NCI-H748 treated with DMSO at 0.1 percent for 48 hours (cell line): ENCODE data around the gene PDE1C.

Experiments used
- DNase-seq: peaks from one replicate; lab custom pipeline; 2025; lab: John Stamatoyannopoulos, UW

PDE1C gene

DNA sequence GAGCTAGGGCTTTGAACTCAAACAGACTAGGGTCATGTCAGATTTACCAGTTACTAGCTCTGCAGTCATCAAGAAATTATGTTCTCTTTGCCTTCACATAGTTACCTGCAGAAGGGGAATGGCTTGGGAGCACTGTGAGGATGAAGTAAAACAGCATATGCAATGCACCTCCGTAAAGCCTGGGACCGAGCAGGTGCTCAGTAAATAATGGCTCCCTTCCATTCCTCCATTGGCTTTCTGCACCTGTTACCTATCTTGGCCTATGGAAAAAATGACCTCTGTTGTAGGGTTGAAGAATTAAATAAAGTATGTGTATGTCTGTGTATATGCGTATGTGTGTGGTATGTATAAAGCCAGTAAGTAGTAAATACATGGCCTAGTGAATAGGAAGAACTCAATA, 78.8 kb downstream of the PDE1C start:
- no peak for DNase-seq

DNA sequence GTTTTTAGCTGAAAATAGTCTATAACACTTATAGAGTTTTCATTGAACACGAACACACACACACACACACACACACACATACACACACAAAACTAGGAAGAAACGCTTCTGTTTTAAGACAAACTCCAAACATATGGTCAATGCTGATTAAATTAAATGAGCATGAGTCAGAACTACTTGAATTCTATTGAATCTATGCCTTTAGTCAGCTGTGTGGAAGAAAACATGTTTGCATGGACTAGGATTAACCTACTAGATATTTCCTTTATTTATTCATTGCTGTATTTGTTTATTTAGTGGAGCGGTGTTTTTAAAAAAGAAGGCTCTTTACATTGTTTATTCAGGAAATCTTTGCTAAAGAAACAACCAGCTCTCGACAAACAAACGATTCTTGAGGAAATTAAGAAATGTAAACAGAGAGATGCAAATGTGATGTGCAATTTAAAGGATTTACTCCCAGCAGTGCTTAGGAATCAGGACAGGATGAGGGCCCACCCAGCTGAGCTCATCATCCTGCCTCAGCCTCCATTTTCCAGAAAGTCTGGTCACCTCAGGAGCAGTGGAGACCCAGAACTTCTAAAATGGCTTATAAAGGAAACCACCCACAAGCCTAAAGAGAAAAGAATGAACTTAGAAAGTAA, 83.2 kb downstream of the PDE1C start:
- no peak for DNase-seq

DNA sequence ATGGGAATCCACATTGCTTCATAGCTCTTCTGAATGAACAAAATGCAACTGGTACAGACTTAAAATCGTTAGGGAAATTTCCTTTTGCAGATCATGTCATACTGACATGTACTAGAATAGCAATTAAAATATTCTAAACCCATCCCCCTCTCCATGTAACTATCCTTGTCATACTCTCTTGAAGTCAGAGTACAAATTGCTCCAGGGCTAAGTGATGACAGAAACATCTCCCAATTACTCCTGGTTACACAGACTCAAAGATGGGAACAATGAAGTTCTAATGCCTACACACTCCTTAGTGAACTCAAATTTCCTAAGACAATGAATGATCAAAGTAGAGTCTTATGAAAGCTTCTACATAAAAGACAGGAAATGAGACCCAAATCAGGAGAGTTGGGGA, 87.2 kb downstream of the PDE1C start:
- DNase-seq = no peak

DNA sequence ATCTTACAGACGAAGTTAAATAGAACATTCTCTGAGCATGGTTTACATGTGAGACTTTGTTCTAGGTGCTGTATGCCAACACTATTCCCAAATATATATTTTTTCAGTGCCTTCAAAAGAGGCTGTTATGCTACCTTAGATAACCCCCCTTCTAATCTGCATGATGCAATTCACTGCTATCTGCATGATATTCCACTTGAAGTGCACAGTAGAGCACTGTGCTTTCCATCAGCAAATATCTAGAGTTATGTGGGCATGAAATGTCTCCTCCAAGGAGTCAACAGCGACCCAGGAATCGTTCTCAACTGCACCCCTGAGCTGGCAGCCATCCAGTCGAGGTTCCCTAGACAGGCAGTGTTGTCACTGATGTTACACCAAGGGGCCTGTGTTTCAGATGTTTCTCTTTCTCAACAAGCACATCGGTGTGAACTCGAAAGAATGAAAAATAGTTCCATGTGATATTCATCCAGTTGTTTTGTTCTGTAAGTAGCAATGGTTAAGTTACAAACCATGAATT, 88.3 kb downstream of the PDE1C start:
- DNase-seq = no peak

DNA sequence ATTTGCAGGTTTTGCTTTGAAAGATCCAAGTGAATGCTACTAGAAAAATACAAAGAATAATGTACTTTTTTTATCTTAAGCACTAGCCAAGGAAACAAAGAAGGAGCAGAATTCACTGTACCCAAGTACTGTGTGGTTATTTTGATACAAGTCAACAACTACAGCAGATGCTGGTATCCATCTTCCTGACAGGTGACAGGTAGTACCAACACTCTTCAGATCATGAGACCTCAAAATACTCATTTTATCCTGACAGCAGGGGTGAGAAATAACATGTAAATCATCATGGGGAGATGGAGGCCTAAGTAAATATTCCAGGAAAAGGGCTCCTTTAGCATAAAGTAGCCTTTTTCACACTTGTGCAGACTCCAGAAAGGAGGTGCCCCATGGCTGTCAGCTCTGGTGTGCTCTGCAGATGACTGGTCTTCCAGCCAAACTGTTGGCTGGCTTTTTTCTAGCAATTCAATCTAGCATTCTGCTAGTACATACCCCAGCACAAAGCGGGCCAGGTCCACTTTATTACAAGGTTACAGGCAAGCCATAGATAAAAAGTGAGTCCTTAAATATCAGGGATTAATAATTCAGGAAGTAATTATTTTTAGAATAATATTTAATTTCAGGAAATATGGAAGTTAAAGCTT, 90.4 kb downstream of the PDE1C start:
- no peak for DNase-seq

DNA sequence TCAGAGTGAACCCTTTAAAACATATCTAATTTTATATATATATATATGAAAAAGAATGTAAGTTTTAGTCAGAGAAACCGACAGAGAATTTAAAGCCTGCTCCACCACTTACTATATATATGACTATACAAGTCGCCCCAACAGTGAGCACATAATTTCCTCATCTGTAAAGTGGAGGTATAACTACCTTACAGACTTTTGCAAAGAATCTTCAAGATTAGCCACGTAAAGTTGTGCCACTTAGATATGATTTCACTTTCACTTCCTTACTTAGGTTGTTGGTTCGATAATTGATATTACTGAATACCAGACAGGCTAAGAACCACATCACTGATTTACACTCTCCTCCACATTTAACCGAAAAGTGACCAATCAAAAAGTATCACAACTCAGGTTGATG, 94.7 kb downstream of the PDE1C start:
- DNase-seq = no peak

DNA sequence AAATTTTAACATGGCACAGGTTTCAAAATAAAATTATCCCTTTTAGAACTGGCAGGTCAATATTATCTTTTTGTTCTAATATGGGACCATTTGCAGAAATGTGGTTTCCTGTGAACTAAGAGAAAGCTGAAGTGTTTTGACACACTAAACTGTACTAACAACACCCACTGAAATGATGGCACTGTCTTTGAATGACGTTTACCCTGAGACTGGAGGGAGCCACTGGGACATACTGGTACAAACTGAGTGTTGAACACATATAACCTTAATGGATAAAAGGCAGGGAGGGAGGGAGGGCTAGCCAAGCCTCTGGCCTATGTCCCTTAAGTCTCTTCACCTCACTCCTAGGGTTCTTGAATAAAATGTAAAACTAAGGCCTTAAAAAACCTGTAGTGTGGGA, 95.9 kb downstream of the PDE1C start:
- DNase-seq = no peak

DNA sequence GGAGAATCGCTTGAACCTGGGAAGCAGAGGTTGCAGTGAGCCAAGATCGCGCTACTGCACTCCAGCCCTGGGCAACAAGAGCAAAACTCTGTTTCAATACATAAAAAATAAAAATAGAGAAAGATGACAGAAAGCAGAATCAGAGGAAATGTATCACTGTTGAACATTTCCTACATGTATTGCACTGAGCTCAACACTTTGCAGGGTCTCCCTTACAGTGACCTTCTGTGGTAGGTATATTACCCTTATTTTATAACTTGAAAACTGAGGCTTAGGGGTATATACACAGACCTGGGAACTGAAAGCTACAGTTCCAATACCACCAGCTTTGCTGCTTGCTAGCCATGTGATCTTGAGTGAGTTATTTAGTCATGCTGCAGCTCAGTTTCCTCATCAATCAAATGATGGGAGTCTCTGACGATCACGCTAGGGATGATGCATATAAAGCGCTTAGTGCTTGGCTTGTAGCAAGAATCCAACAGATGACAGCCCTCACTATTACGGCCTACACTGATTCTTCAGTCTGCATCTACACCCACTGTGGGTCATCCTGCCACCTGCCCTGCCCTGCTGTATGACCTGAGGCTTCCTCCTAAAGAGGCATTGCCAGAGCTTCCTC, 99.0 kb downstream of the PDE1C start:
- no peak for DNase-seq

DNA sequence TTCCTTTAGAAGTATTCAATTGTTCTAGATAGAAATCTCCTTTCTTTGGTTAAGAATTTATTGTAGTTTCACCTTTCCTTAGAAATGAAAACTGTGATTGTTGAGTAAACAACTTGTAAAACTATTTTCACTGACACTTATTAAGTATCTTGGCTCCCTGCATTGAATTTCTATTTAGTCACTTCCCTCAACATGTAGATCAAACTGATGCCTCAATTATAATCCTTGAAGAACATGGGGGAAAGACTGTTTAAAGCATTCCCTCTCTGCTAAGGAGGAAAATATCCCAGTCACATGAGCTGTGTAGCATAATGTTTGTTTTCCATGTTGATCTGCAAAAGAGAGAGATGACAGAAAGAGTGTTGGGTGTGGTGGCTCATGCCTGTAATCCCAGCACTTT, 99.7 kb downstream of the PDE1C start:
- no peak for DNase-seq

DNA sequence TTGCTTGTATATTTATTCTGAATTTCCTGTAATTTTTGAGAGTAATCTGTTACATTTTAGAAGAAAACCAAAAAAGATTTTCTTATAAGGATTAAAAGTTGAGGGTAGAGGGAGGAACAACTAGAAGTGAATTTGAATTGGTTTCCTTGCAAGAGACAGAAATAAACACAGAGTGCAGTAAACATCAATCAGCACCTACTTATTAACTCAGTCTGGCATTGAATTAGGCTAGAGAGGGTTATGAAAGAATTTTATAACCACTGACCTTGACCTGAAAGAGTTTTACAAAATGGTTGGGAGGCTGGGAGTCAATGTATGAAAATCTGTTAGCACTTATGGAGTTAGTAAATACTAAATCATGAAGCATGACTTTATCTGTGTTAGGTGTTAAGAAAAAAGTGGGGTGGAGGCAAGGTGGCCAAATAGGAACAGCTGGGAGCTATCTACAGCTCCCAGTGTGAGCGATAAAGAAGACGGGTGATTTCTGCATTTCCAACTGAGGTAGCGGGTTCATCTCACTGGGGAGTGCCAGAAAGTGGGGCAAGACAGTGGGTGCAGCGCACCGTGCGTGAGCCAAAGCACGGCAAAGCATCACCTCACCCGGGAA, 106.5 kb downstream of the PDE1C start:
- no peak for DNase-seq

DNA sequence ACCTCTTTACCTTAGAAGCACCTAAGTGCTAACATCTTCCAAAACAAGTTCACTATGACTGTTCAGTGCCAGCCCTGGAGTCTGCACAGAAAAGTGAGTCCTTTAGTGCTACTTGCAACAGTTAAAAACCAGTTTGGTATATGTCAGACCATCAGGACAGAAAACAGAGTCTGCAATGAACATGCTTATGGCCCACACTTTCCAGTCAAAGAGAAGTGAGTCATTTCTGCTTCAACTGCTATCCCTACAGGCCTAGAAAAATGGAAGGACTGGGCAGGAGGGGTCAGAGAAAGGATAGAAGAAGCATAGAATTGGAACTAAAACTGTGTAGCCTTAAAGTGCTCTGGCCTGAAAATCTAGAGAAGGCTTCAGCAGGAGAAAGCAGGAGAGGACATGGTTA, 108.0 kb downstream of the PDE1C start:
- no peak for DNase-seq

DNA sequence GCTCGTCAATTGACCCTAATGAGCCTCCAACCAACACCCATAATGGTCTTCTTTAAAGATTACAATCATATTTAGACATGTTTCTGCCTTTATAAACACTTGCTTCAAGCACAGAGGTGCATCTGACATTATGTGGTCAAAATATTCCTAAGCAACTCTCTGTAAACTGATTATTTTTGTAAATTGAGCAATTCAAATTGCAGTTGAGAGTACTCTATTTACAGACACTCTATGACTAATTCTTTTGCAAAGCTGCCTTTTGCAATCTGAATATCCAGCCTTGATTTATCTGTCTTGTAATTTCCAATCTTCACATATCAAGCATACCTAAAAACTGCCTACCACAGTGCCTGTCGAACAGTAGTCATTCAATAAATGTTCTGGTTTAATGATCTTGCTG, 112.0 kb downstream of the PDE1C start:
- no peak for DNase-seq

DNA sequence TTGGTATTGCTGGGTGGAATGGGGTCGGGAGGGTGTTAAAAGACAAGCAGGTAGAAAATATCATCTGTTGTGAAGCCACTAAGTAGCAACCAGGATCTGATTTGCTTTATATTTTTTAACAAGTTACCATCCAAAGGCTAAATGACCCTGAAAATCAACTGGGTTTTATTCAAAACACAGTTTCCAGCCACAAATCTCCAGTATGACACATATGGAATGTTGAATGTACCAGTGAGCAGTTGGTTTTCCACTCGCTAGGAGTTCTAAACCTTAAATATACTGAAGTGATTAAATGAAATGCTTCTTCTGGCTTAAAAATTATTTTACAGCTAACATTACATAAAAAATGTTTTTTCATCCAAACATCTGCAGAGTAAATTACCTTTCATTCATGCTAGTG, 112.5 kb downstream of the PDE1C start:
- DNase-seq = no peak

DNA sequence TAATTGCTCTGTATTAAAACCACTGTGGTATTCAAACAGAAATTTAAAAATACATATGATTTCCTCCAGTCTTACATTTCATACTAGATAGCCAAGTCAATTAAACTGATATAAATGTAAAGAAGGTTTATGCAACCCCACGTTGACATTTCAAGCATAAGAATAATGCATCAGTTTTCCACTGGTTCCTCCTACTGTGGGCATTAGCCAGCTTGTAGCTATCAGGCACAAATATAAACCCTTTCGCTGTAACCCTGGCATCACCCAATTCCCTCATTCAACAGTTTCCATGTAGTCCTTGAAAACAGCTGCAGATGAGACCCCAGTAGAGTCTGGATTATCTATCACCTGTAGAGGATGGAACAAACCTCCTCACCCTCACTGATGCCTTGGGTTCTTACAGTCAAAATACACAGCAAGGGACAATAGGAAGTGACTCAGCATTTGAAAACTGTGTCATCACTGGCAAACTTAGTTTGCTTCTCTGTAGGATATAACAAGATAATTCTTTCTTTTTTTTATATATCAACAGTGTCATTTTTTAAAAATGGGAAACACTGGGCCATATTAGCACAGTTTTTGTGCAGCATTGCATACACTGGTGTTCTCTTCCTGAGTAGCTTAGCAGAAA, 113.0 kb downstream of the PDE1C start:
- DNase-seq = no peak

DNA sequence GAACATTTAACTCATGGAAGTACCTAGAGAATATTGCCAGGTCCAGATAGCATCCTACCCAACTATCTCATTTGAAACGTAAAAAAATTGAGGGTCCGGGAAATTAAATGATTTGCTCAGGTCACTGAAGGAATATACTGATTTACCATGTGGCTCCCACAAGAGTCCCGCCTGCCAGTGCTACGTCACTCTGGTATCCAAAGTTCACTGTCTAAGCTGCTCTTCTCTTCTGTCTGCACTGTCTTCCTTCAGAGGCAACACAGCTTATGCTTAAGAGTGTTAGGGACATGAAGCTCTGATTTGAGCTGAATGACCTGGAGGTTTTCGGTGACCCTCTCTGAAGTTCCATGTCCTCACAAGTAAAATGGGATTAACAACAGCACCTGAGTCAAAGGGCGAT, 114.6 kb downstream of the PDE1C start:
- no peak for DNase-seq

DNA sequence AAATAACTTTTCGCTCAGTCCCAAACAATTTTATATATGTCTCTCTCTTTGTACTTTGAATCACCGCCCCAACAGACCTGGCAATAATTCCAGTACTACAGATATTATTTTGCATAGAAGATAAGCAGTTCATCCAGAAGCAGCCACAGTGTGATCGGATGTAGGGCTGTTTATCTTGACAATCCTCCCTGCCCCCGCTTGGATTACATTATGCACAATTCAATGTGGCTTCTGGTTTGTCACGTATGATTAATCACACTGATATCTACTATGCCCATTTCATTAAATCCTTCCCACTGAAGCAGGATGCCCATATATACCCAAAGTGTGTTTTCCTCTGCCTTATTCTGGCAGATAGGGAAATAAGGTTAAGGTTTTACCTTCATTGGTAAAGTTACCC, 115.2 kb downstream of the PDE1C start:
- DNase-seq = no peak

DNA sequence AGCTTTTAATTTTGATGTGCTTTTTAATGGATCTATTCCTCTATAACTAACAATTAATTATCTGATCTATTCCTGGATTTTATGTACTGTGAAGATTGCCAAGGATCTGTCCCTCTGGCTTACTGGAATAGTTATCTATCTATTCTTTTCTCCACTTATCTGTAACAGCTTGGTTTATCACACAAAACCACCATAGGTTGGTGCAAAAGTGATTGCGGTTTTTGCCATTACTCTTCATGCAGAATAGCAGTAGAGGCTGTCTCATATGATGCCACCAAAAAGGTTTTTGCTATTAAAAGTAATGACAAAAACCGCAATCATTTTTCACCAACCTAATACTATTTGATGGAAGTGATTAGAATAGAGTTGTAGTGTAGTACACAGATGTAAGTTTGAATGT, 115.7 kb downstream of the PDE1C start:
- no peak for DNase-seq

DNA sequence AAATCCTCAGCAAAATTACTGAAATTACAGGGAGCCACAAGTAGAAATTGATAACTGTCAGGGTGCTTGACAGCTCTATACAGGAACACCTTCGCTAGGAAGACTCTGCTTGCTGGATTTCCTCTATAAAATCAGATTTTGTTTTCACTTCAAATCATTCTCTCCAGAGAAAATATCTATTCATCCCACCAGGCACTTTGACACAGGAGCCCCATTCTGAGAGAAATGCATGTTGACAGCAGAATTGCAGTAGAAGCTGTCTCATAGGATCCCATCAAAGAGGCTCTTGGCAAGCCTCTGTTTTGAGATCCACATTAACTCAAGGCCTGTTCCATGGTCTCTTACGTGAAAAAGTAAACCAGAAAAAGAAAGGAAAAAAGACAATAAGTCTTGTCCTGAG, 116.8 kb downstream of the PDE1C start:
- no peak for DNase-seq

DNA sequence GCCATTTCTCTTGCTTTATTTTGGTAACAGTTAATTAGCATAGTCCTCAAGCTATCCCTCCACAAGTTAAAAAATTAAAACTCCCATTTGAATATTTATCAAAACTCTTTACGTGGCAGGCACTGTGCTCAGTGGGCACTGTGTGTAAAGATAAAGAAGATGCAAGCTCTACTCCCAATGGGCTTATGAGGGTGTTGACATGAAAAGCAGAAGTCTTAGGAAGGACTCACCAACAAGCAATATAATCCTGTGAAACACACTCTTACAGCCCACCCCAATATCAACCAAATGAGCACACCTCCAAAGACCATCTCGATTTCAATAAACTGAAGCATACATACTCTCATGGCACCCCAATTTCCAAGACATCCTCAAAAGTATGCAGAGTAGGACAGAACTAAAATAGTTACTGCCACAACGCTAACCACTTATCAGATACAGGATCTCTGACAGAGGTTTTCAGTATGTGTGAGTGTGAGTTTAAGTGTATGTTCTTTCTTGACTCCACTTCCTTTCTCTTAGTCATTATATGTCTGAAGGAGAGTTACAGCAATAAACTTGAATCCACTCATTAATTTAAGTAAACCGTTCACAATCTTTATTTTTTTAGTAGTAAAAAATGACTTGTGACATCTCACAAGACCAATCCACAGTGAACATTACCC, 120.0 kb downstream of the PDE1C start:
- no peak for DNase-seq

DNA sequence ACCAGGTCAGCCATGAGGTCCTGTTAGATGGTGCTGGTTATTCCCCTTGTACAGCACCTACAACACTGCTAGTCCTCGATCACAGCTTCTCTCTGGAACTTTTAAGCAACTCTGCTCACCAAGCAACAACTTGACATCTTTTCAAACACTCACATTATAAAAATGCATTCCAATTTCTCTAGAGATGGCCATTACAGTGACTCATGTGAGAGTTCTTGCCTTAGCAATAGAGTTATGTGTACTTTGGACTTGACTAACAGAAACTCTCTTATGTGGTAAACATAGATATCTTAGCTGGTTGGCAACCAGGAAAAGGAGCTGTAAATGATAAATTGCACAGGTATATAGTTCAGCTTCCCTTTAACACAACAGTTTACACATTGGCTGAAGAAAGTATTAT, 122.2 kb downstream of the PDE1C start:
- DNase-seq = no peak

DNA sequence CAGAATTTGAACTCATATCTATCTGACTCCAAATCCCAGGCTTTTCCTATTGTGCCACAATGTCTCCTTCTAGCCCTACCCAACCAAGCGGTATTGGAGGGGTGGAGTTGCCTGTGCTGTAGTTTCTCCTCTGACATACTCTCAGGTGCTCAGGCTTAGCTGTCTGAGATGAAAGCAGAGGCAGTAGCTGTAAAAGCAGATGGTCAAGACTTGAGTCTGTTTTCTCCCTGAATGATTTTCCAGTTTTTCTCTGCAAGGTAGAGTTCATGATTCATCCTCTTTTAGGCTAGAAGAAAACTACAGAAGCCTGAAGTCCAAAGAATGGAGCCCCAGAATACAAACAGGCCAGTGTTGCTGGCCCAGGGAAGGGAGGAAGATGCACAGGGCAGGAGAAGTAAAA, 130.0 kb downstream of the PDE1C start:
- no peak for DNase-seq

DNA sequence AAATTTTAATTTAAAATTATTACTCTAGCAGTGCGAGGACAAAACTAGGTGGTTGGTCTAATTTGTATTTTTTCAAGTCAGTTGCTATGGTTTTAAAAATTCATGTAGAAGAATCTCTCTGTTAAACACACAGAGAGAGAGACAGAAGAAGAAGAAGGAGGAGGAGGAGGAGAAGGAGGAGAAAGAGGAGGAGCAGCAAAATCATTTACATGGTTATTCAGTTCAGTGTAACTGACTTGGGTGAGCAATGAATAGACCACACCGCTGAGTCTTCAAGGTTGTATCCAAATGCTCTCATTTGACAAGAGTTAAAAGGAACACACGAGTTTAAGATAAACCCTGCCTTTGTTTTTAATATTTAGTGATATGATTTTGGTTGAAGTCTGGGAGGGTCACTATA, 131.1 kb downstream of the PDE1C start:
- DNase-seq = no peak
